CD1c-positive myeloid dendritic cell (primary cell): ENCODE results near the gene PRDM16.
"Not testable (repeated sequence)": the region's sequence is repeated elsewhere in the genome, so short reads cannot be mapped to it uniquely, and the experiment has no call there.

Experiments used
- DNase-seq: peaks from one replicate; pipeline ENCODE4 v3.0.0-alpha.2; 2016; ENCODE audit errors: extremely low spot score

The PRDM16 gene

DNA sequence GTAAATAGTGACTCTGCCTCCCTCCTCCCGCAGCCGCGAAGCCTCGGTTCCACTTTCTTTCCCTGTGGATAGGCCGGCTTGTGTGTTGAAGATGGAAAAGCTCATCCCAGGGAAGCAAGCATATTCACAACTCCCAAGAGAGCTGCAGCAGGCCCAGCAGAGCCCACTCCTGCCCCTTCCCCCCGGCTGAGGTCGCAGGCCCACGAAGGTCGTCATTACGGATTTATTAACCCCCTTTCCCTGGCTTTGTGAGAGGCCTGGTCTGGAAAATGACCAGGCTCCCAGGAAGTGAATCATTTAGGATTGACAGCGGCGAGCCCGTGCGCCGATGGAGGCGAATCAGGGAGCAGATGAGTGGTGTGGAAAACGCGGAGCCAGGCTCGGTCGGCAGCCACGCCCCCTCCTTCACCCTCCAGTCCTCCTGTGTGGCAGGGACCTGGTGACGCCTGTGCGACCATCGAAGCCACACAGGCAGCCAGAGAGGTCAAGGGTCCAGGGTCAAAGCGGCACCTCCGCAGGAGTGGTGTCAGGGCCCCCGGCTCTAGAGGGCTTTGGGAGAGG is 93.4 kb downstream of the PRDM16 start:
- DNase-seq, result no peak

DNA sequence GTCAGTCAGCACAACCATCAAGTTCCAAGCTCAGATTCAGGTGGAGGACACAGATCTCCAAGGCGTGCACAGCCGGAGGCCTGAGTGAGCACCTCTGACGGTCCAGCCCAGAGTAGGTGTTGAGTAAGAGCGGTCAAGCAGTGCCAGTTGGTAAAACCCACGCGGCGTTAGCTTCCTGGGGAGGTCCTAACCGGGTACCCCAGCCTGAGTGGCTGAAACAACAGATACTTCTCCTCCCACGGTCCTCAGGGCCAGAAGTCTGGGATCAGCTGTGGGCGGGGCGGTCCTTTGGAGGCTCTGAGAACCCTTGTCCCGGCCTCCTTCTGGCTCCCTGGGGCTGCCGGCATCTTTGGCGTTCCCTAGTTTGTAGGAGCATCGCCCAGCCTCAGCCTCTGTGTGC is 94.4 kb downstream of the PRDM16 start:
- DNase-seq, result no peak

DNA sequence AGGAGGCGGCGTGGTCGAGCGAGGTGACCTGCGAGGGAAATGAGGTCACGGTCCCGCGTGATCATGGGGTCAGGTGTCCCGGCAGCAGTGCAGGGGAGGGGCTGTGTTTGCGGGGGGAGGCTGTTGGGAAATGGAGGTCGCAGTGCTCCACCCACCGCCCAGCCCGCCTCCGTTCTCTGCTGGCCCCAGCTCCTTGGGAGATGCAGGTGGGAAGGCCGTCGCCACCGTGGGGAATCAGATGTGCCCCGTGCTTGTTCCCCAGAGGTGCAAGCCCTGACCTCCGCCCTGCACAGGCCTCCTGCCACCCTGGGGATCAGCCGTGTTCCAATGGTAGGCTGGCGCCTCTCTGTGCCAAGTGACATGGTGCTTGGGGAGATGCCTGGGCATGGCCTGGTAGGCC is 95.7 kb downstream of the PRDM16 start:
- DNase-seq, result no peak

DNA sequence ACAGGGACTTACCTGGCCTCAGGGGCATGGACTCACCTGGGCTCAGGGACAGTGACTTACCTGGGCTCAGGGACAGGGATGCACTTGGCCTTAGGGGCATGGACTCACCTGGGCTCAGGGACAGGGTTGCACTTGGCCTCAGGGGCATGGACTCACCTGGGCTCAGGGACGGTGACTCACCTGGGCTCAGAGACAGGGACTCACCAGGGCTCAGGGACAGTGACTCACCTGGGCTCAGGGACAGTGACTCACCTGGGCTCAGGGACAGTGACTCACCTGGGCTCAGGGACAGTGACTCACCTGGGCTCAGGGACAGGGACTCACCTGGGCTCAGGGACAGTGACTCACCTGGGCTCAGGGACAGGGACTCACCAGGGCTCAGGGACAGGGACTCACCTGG is 96.2 kb downstream of the PRDM16 start:
- DNase-seq, result not testable (repeated sequence)

DNA sequence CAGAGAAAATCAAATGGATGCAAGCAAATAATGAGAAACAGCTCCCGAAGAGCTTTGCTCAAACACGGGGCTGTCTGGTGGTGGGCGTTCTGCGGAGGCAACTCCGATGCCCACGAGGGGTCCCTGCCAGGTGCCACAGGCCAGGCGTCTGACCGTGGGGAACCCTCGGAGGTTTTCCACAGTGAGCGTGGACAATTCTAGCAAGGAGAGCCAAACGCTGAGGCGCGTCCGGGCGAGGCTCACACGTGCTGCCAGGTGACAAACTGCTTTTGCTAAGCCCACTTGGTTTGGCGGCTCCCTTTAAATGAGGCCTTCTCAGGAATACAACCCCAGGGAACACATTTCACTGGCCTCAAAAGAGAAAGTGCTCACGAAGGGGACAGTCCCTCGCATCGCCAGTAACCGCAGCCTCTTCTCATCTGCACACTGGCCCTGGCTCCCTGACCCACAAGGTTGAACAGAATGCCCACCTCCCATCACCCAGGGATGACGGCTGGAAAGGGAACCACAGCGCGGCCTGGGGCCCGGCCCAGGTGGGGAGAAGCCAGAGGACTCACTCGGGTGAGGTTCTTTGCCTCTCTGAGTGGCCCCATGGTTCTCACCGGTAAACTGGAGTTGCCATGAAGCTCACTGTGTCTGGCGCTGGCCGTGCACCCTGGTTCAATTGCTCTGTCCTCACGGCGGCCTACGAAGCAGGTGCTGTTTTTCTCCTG is 97.4 kb downstream of the PRDM16 start:
- no peak for DNase-seq

DNA sequence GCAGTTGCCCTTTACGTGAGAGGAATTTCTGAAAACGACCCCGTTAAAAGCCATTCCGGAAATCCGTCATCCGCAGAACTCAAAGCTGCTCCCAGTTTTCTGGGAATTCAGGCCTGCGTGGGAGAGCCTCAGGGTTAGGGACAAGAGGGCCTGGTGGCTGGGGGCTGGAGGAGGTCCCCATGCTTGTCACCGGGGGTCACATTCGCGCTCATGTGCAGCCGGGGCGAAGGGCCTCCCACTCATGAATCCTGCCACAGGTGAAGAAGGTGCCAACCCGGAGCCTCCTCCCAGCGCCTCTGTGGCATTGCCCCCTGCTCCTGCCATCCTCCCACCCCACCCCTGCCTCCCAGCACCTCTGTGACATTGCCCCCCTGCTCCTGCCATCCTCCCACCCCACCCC is 98.3 kb downstream of the PRDM16 start:
- no peak for DNase-seq

DNA sequence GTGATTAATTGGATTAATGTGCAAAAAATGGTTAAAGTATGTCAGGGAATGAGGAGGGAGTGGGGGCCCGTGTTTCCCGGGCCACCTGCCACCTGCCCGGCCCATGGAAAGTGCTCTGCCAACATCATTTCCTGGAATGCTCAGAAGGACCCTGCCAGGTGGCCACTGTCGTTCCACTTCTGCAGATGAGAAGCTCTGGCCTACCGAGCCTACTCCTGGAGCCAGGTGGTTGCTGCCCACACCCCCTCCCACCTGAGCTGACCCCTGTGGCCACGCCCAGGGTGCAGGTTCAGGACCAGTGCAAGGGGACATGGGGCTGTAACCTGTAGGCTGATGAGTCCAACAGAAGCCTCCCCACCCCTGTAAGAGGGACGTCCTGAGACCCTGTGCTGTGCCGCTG is 99.7 kb downstream of the PRDM16 start:
- DNase-seq, result no peak

DNA sequence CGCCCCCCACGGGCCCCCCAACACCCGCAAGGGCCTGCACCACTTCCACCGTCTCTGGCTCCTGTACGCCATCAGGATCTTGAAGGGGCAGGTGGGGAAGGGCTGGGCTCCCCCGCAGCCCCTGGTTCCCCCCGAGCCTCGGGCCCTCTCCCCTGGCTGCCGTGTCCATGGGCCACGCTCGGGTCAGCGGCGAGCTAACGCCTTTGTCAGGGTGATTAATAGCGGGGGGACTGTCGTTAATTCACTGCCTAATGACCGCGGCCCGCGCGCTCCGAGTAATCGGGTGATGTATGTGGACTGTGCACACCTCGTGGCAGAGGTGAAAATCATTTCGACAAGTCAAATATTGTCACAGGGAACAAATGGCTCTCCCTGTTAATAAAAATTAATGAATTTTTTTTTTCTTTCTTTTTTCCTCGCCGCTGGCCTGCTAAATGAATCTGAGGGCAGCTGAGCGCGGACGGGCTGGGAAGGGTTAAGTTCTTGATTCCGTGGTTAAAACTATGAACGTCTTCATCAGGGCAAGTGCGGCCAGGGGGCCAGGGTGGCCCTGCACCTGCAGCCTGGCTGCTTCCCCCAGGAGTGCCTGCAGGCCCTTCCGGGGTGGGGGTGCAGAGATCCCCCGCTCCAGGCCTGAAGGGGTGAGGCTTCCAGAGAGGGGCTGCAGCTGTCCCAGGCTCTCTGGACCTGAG is 100.8 kb downstream of the PRDM16 start:
- DNase-seq, result no peak

DNA sequence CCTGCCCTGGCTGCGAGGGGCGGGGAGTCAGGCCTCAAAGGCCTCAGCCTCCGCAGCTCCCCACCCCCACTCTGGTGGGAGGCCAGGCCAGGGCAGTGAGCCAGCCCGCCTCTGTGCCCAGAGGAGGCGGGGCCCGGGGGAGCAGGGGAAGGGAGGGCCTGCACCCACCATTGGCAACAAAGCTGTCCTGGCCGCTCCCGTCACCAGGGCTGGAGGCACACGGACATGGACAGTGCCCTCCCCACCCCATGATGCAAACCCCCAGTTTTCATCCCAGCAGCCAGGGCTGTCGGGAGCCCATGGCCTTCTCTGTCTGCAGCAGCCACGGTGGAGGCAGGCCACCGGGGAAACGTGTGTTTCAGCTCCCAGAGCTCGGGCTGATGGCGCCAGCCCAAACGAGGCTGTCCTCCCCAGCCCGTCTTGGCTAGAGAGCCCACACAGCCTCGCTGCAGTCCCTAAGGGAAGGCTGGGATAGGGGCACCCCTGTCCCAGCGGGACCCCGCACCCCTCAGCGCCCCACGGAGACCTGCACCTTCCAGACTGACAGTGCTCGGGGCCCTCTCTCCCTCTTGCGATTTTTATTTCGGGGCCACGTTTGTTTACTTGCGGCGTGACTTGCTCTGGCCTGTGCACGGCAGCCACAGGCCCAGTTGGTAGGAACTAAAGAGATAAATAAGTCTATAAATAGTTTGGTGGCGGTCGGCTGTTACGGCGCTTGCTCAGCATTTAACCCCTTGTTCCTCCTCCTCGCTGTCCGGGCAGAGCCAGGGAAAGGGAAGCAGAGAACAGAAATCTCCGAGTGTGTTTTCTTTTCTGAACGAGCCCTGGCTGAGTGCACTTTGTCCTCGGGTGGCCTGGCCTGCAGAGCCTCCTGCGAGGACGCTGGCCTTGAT is 101.8 kb downstream of the PRDM16 start:
- peak; percentile 24 for DNase-seq

DNA sequence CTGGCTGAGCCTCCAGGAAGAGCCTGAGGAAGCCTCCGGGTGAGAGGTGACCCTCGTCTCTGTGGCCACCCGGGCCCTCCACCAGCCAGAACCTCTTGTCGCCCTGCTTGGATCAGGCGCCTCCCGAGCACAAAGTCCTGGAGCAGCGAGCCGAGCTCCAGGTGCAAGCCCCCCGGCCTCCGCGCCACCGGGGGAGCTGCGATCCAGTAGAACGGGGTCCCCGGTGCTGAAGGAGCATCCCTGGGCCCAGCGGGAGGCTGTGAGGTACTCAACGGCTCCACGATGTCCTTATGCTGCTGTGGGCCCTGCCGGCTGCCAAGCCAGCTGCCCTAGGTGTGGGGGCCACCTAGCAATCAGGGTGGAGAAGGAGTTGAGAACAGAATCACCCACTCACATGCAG is 102.8 kb downstream of the PRDM16 start:
- no peak for DNase-seq

DNA sequence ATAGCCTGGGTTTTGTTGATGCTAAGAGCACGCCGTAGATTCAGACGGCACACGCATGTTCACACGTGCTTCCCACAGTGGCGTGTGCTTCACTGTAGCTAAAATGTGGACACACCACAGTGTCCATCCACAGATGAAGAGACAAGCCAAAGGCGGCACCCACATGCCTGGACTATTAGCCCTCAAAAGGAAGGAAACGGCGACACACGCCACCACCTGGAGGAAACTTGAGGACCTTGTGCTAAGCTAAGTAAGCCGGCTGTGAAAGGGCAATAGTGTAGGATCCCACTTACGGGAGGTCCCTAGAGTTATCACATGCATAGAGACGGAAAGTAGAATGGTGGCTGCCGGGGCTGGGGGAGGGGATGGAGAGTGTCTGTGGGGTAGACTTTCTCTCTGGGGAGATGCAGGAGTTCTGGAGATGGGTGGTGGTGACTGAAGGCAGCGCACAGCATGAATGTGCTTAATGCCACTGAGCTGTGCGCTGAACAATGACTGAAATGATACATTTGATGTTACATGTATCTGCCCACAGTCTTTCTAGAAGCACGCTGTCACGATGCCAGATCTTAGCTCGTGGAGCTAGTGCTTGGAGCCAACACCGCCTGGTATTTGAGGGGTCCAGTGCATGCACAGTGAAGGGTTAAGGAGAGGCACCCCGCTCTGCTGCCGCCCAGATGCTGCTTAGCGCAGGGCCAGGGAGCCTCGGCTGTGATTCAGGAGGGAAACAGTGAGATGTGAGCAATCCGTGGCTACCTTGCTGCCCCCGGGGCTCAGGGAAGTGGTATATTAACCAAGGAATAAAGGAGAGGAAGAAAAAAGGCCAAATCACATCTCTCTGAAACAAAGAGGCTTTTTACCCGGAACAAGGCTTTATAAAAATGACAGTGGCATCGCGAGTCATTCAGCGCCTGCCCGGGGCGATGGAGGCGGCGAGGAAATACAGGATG is 103.7 kb downstream of the PRDM16 start:
- DNase-seq, result no peak

DNA sequence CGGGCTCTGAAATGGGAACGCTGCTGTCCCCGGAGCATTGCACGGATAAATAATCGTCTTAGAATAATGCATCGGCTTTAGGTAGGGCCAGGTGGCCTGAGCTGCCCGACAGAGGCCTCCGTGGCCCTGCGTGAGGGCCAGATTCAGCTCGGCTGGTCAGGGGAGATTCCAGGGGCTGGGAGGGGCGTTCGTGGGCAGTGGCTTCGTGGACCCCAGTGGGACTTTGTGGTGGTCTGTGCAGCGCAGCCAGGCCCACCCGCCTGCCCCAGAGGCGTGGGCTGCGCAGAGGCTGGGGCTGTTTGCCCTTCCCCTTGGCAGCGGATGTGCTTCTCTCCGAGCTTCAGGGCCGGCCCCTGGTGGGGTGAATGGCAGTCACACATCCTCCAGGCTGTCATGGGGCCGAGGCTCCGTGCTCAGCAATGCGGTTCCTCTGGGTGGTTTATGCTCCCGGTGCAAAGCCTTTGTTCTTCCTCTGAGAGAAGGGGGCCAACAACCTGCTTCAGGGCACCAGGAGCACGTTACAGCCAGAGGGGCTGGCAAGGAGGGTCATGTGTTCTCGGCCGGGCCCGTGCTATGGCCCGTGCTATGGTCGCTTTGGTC is 104.5 kb downstream of the PRDM16 start:
- DNase-seq, result no peak

DNA sequence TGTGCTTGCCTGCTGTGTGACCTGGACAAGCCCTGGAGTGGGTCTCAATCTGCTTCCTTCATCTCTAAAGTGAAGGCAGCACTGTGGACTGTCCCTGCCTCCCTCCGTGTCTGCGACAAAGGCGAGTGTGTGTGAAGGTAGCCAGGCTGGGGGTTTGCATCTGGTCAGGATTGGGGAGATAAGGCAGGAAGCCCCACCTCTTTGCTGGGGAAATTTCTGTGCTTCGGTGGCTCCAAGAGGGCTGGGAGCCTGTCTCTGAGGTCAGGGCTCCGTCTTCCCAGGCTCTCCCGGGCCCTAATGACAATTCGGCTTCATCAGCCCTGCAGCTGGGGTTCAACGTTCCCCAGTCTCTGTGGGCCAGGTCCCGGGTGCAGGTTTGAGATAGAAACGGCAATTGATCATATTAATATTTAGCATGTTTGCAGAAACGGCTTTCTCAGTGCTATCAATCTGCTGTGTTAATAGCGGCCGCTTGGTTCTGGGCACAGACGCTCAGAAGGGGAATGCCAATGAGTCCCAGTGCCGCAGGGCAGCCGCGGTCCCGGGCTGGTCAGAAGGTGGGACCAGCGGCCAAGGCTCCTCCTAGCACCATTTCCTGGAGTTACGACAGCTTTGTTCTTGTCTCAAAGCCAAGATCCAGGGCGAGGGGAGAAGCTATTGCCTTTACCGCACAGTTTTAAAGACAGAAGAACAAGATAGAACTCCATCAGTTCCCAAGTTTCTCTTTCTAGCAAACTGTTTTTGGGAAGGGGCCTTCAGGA is 105.7 kb downstream of the PRDM16 start:
- DNase-seq, result peak; percentile 1

DNA sequence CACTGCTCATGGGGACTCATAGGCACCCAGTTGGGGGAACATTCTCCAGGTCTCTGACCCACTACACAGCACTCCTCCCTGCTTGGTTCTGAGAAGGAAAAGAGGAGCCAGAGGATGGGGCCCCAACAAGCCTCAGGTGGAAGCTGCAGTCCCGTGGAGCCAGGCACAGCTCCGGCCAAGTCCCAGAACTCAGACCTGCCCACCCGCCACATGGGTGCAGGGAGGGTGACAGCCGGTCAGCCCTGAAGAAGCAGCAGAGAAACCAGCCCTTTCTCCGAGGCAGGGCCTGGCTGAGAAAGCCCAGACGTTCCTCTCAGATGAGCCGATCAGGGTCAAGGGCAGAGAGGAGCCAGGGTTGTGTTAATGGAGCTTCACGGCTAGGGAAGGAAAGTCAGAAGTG is 106.5 kb downstream of the PRDM16 start:
- no peak for DNase-seq

DNA sequence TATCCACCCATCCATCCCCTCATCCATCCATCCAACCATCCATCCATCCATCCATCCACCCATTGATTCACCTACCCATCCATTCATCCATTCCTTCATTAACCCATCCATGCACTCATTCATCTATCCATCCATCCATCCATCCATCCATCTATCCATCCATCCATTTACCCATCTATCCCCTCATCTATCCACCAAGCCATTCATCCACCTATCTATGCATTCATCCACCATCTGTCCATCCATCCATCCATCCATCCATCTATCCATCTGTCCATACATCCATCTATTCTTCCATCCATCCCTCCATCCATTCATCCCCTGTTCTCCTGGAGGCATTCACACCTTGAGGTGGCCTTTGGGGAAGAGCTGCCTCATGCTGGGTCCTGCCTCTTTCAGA is 107.0 kb downstream of the PRDM16 start:
- no peak for DNase-seq

DNA sequence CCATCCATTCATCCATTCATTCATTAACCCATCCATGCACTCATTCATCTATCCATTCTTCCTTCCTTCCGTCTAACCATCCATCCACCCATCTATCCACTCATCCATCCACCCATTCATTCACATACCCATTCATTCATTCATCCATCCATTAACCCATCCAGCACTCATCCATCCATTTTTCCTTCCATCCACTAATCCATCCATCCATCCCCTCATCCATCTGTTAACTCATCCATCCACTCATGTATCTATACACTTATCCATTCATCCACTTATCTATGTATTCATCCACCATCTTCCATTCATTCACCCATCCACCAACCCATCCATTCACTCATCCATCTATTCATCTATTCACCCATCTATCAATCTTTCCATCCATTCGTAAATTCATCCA is 107.8 kb downstream of the PRDM16 start:
- DNase-seq, result no peak

DNA sequence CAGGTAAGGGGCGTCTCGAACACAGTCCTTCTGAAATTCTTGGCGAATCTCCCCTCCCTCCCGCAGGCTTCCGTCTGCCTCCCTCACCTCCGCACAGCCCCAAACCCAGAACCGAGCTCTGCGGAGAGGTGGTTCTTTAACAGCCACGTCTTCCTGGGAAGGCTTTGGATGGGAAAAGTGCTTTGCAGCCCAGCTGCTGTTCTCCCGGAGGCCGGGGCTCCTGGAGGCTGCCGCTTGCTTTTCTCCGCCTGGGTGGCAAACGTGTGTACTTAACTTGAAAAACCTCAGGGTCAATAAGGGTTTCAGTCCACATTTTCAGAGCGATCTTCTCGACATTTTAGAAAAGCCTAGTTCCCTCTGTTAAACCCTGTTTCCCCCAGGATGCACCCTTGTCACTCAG is 109.3 kb downstream of the PRDM16 start:
- no peak for DNase-seq

DNA sequence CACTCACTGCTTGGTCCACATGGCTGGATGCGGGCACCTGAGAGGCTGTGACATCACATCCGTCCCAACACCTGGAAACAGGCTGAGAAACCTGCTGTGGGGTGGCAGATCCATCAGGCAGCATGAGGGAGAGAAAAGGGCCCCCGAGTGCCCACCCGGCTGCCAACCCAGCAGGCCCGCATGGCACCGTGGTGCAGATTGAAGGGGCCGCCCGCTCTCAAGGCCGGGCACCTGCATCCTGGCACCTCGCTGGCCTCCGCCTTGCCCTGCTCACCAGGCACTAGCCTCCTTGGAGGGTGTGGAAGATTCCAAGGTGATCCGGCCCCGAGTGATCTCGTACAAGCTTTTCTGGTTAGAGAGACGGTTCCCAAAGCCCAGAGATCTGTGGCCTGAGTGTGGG is 110.5 kb downstream of the PRDM16 start:
- no peak for DNase-seq

DNA sequence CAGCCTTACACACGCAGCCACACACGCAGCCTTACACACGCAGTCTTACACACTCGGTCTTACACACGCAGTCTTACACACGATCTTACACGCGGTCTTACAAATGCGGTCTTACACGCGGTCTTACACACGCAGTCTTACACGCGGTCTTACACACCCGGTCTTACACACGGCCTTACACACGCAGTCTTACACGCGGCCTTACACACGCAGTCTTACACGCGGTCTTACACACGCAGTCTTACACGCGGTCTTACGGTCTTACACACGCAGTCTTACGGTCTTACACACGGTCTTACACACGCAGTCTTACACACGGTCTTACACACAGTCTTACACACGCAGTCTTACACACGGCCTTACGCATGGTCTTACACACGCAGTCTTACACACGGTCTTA is 111.9 kb downstream of the PRDM16 start:
- no peak for DNase-seq

DNA sequence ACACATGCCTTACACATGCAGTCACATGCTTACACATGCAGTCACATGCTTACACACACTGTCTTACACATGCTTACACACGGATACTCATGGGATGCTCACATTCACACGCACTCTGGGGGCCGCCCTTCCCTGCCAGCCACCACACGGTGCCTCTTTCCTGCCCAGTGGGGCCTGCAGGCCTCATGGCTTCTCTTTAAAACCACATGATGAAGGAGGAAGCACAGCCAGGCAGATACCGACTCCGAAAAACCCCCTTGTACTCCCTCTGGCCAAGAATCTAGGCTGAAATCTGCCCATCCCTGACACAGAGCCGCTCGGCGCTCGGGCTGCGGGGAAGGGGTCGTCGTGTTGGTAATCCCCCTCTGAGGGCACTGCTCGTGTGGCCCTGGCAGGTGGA is 113.0 kb downstream of the PRDM16 start:
- no peak for DNase-seq
